Osteocyte (in vitro differentiated cells): Measurements from ENCODE around the gene CCNB1. TPM values are rescaled to one million over a fixed set of nuclear protein-coding genes. Genes with fewer than 3 reads are reported as not detected.
"Not testable (repeated sequence)": the region's sequence is repeated elsewhere in the genome, so short reads cannot be mapped to it uniquely, and the experiment has no call there.

ENCODE experiments used
- DNase-seq: peaks from one replicate; pipeline ENCODE4 v3.0.0; 2021; ENCODE audit warnings: mixed read lengths; ENCODE audit not compliant: unreplicated experiment; ENCODE audit errors: extremely low spot score
- H3K27ac Mint-ChIP-seq: one replicate; pipeline ENCODE4 v1.8.0; 2021; ENCODE audit warnings: mild to moderate bottlenecking, mixed read lengths; ENCODE audit not compliant: unreplicated experiment
- H3K27me3 Mint-ChIP-seq: one replicate; pipeline ENCODE4 v1.8.0; 2021; ENCODE audit warnings: mixed read lengths; ENCODE audit not compliant: unreplicated experiment
- H3K36me3 Mint-ChIP-seq: one replicate; pipeline ENCODE4 v1.8.0; 2021; ENCODE audit warnings: mixed read lengths; ENCODE audit not compliant: unreplicated experiment
- H3K4me1 Mint-ChIP-seq: one replicate; pipeline ENCODE4 v1.8.0; 2021; ENCODE audit warnings: mixed read lengths; ENCODE audit not compliant: unreplicated experiment
- H3K4me3 Mint-ChIP-seq: one replicate; pipeline ENCODE4 v1.8.0; 2021; ENCODE audit warnings: mild to moderate bottlenecking, moderate library complexity, mixed read lengths; ENCODE audit not compliant: unreplicated experiment
- H3K9me3 Mint-ChIP-seq: one replicate; pipeline ENCODE4 v1.8.0; 2021; ENCODE audit warnings: mixed read lengths; ENCODE audit not compliant: unreplicated experiment
- CTCF ChIP-seq: fragments of 200-600 bp; sonication (generic); IDR thresholded peaks from 2 replicates; pipeline ENCODE4 v1.5.0; 2021; ENCODE audit warnings: antibody characterized with exemption, mild to moderate bottlenecking, moderate library complexity
- total RNA-seq: library from RNA; stranded (reverse); gene quantifications from 2 replicates; pipeline ENCODE4 v1.2.1, GENCODE V29; 2021

CCNB1 gene
- total RNA-seq, 1 donor from 2014 or later, result 39.3 TPM

- Mint-ChIP-seq H3K27ac (peak overlapping the region; percentile 80), H3K27me3 (no peaks in the 10 kb centered on the region), H3K4me3 (no peak overlapping the region), H3K4me1 (peaks cover 14% of the 10 kb centered on the region), H3K36me3 (peaks cover 13% of the 10 kb centered on the region), H3K9me3 (peaks cover 9% of the 10 kb centered on the region)
- no peak for TF ChIP-seq CTCF
- DNase-seq, result no peak
Measured at GRCh38 chr5:69136293-69136692, 30.7 kb upstream of the CCNB1 start.

GRCh38 chr5:69137208-69137607 is 29.7 kb upstream of the CCNB1 start:
- H3K27ac Mint-ChIP-seq, DNase-seq, H3K9me3 Mint-ChIP-seq, H3K4me3 Mint-ChIP-seq, H3K27me3 Mint-ChIP-seq: not testable (repeated sequence)
- Mint-ChIP-seq H3K4me1 (peaks cover 14% of the 10 kb centered on the region), H3K36me3 (peaks cover 11% of the 10 kb centered on the region)

DNA sequence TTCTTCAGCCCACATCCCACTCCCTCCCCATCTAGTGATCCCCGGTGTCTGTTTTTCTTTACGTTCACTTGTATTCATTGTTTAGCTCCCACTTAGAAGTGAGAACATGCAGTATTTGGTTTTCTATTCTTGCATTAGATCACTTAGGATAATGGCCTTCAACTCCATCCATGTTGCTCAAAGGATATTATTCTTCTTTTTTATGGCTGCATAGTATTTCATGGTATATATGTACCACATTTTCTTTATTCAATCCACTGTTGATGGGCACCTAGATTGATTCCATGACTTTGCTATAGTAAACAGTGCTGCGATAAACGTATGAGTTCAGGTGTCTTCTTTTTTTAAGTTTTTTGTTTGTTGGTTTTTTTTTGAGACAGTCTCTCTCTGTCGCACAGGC is 29.1 kb upstream of the CCNB1 start:
- Mint-ChIP-seq H3K9me3 (peaks cover 10% of the 10 kb centered on the region), H3K27ac (no peak overlapping the region), H3K36me3 (peaks cover 11% of the 10 kb centered on the region), H3K4me1 (peaks cover 14% of the 10 kb centered on the region), H3K27me3 (no peaks in the 10 kb centered on the region), H3K4me3 (no peak overlapping the region)
- TF ChIP-seq CTCF, result no peak
- no peak for DNase-seq

GRCh38 chr5:69138766-69139165 is 28.2 kb upstream of the CCNB1 start:
- no peaks in the 10 kb centered on the region for H3K27me3 Mint-ChIP-seq
- no peak overlapping the region for H3K4me3 Mint-ChIP-seq
- no peak overlapping the region for H3K27ac Mint-ChIP-seq
- peaks cover 18% of the 10 kb centered on the region for H3K9me3 Mint-ChIP-seq
- DNase-seq, result no peak
- H3K36me3 Mint-ChIP-seq, result peaks cover 4% of the 10 kb centered on the region
- no peak for TF ChIP-seq CTCF
- peaks cover 14% of the 10 kb centered on the region for H3K4me1 Mint-ChIP-seq

- not testable (repeated sequence) for H3K27ac Mint-ChIP-seq, H3K36me3 Mint-ChIP-seq, H3K4me3 Mint-ChIP-seq, DNase-seq, H3K27me3 Mint-ChIP-seq
- Mint-ChIP-seq H3K4me1 (peaks cover 13% of the 10 kb centered on the region), H3K9me3 (peaks cover 18% of the 10 kb centered on the region)
Measured at GRCh38 chr5:69140239-69140638, 26.7 kb upstream of the CCNB1 start.

DNA sequence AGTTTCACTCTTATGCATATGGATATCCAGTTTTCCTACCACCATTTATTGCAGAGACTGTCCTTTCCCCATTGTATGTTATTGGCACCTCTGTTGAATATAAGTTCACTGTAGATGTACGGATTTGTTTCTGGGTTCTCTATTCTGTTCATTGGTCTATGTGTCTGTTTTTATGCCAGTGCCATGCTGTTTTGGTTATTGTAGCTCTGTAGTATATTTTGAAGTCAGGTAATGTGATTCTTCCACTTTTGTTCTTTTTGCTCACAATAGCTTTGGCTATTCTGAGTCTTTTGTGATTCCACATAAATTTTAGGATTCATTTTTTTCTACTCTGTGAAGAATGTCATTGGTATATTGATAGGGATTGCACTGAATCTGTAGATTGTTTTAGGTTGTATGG is 26.1 kb upstream of the CCNB1 start:
- Mint-ChIP-seq H3K27ac (no peak overlapping the region), H3K4me3 (no peak overlapping the region), H3K27me3 (no peaks in the 10 kb centered on the region), H3K9me3 (peaks cover 18% of the 10 kb centered on the region), H3K4me1 (peaks cover 7% of the 10 kb centered on the region), H3K36me3 (peaks cover 3% of the 10 kb centered on the region)
- DNase-seq, result no peak
- TF ChIP-seq CTCF, result no peak

DNA sequence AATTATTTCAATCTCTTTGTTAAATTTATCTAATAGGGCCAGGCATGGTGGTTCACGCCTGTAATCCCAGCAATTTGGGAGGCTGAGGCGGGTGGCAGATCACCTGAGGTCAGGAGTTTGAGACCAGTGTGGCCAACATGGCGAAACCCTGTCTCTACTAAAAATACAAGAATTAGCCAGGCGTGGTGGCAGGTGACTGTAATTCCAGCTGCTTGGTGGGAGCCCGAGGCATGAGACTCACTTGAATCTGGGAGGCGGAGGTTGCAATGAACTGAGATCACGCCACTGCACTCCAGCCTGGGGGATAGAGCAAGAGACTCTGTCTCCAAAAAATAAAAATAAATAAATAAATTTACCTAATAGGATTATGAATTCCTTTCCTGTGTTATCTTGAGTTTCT is 18.4 kb upstream of the CCNB1 start:
- not testable (repeated sequence) for H3K27me3 Mint-ChIP-seq, H3K4me1 Mint-ChIP-seq, H3K4me3 Mint-ChIP-seq, H3K27ac Mint-ChIP-seq, H3K36me3 Mint-ChIP-seq, H3K9me3 Mint-ChIP-seq
- DNase-seq, result peak; percentile 25
